CMK (cell line): ENCODE results near the gene KCNV2.

Experiments
- DNase-seq: peaks from one replicate; pipeline ENCODE4 v3.0.0-alpha.2; 2010; ENCODE audit warnings: low read depth

KCNV2 gene

DNA sequence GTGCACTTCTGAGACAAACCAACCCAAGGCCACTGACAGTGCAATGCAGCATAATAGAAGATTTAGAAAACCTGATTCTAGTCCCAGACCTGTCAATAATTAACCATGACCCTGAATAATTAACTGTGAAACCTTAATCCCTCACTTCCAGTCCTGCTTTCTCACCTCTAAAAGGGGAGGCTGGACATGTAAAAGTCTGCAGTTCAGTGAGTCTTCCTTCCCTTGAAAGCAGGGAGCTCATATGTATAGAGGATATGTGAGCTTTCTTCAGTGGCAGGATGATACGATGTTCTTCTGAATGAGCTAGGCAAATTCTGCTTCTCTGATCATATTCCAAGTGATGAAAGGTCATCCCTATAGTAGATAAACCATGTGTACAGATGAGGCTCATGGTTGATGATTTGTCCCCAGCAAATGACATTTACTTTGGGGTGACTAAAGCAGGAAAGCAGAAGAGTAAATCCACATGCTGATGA lies 2.9 kb downstream of the KCNV2 start:
- DNase-seq: no peak

DNA sequence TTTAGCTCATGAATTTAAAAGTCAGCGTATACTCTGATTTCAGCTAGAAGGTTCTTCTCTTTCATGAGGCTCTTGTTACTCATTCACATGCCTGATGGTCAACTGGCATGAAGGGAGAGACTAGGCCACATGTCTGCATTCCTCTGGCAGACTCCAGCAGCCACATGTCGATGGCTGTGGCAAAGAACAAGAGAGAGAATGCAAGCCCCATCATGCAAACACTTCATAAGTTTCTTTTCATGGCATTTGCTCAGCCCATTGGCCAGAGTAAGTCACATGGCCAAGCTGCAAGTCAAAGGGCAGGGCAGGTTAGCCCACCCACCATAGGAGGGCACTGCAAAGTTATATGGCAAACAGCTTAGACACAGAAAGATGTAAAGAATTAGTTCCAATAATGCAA lies 5.4 kb downstream of the KCNV2 start:
- no peak for DNase-seq

DNA sequence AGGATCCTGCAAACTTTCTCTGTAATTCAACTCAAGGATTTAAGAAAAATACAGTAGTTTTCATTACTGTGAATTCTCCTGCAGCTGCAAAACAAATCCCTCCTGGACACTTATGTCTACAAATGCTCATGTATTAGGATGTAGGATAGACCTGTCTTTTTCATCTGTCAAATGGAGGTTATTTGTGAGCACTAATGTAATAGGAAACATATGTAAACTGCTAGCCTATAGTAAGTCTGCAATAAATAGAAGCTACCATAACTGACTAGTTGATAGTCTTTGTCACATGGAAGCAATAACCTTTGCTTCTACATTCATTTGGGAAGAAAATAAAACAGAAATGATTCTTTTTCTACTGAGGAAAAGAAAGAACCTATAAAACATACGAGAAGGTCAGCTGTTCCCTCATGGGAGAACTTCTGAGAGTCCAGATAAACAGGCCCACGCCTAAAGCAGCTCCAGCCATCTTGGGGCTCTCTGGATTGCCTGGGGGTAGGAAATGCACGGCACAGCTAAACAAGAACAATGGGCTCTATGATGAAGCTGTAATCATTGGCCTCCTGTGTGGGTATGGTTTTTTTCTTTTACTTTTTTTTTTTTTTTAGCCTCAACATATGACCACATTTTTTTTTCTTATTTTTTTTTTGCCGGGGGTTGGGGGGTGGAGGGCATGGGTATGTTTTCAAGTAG lies 6.2 kb downstream of the KCNV2 start:
- no peak for DNase-seq

DNA sequence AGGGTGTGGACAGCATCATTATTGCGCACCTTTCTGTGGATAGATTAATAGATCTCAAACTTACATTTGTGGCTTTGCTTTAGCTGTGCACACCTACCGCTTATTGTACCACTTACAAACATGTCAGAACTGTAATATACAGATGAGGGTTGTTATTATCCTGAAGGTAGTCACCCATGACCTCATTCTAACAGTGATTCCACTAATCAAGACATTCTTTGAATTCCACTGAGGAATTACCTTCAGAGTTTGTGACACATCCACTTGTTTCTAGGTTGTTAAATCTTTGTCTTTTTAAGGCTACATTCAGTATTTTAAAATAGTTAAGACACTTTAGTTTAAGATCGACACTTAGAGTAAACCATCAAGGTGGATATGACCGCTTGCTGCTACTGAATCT lies 7.8 kb downstream of the KCNV2 start:
- no peak for DNase-seq

DNA sequence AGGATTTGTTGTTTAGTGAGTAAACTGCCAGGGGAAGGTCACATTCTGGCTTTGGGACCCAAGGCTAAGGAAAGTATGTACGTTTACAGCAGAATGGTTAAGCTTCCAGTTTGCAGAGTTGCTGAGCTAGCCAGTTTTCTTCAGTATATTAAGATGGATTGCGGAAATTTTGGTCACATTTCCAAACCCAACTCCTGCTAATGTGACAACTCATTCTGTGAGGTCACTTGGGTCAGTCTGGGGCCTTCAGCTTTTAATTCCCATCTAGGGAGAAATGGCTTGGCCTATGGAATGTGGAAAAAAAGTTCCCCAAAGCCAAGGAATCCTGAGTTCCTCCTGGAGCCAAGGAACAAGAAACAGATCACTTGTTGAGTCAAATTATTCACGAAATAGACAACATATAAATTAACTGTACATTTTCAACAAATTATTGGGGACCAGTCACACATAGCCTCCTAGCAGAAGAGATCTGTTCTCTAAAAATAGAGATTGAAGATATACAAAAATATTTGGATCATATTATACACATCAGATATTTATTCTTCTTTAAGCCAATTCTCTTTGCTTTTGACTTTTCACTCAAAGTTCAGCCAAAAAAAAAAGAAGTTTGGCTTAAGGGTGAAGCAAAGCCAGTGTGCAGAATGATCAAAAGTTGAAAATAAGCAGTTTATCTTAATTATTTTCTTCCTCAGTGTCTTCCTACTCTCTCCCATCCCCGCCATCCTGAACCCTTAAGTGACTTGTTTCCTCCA lies 8.8 kb downstream of the KCNV2 start:
- no peak for DNase-seq

DNA sequence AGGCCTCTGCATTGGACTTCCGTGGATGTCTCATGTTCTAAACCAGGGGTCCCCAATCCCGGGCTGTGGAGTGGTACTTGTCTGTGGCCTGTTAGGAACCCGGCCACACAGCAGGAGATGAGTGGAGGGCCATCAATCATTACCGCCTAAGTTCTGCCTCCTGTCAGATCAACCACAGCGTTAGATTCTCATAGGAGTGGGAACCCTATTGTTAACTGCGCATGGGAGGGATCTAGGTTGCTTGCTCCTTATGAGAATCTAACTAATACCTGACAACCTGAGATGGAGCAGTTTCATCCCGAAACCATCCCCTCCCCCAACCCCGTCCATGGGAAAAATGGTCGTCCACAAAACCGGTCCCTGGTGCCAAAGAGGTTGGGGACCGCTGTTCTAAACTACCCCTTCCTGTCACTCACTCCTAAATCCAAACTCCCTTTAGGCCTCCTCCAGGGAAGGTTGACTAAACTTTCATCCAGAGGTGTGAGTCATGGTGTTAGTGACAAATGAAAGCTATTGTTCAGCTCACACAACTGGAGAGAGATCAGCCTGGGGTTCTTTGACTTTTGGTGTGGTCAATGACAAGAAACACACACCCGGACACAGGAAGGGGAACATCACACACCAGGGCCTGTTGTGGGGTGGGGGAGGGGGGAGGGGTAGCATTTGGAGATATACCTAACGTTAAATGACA lies 9.5 kb downstream of the KCNV2 start:
- no peak for DNase-seq

DNA sequence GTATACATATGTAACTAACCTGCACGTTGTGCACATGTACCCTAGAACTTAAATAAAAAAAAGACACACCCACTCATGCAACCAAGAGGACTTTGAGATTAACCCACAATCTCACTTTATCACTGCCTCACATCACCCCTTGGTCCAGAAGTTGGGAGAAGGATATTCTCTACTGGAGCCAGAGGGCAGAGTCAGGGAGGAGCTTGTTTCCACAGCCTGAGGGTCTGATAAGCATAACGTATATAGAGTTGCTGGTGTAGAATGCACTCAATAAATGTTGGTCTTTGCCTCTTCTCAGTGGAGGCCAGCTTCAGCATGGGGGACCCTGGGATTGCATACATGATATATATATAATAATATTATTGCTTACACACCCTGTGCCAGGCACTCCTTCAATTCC lies 10.1 kb downstream of the KCNV2 start:
- no peak for DNase-seq

DNA sequence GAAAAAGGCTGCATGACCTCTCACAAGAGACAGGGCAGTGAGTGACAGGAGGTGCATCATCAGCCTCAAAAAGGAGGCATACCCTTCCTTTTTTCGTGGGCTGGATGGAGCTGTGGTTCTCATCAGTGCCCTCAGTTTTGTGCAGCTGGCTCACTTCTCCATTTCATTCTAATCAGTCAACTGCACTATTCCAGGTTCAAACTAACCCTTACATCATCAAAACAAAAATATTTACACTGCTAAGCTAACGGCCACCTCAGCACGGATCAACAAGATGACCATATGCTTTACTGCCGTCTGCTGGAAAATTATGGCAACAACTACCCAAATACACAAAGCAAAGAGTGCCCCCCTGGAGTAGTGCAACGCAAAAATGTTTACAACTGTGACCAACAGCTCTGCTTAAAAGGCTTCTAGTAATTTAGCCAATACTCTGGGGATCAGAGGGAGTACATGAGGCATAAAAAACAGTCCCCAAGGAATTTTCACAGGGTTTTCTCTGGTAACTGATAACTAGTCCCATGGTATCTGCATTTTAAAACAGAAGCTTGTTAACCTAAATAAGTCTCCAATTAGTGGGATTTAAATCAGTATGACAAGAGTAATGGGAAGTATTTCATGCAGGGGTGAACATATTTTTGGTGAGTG lies 10.8 kb downstream of the KCNV2 start:
- DNase-seq: peak; percentile 46

DNA sequence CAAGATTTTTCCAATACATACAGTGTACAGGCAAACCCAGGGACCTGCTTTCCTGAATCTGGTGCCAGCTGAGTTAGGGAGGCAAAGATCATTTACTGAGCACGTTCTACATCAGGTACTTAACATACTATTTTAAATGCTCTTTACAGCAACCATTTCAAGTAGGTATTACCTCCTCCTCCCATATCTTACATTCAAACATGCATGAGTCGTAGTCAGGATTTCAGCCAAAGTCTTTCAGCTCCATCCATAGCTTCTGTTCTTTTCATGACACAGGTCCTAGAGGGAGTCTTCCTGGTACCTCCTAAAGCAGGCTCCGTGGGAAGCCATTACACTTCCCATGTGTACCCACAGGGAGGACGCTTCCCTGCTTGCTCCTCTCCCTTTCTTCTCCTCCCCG lies 11.7 kb downstream of the KCNV2 start:
- DNase-seq: no peak

DNA sequence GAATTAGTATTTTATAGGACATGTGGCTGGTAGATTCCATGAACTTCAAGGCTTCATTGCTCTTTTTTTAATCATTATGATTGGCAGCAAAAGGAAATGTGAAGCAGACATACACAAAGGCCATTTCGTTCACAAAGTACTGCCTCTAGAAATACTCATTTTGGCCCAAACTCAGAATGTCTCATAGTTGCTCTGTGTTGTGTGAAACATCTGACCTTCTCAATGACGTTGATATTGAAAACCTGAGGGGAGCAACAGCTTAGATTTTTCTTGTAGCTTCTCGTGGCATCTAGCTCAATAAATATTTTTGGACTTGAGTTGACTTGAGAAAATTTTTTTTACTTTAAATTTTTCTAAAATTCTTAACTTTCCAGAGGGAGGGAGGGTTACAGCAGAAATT lies 12.4 kb downstream of the KCNV2 start:
- DNase-seq: no peak

DNA sequence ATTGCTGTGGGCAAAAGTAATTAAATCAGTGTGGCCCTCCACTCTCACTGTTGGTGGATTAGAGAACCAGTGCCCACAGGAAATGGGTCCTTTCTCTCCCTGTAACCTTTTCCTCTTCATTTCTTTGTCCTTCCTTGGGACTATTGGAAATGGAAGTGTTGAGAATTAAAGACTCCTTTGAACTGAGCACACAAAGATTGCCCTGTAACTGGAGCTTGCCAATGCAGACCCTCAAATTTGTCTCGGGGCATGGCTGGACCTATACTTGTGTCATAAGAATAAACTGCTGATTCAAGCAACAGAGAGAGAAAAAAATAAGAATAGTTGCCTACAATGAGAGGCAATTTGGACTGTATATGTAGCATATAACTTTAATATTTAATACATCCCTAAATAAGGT lies 13.7 kb downstream of the KCNV2 start:
- no peak for DNase-seq

DNA sequence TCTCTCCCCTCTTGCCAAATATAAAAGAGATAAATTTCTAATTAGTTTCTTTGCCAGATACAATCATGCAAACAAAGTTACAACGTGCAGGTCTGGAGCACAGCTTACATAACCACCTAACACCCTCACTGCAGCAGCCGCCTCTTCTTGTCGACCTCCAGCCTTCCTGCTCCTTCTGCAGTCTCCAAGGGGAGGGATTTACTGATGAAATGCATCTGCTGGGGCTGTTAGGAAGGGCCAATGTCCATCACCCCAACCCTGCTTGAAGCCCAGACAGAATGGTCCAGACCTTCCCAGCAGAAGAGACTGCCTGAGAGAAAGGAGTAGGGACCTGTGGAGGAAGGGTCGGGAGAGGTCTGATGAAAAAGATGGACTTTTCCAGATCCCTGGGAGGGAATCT lies 15.2 kb downstream of the KCNV2 start:
- no peak for DNase-seq

DNA sequence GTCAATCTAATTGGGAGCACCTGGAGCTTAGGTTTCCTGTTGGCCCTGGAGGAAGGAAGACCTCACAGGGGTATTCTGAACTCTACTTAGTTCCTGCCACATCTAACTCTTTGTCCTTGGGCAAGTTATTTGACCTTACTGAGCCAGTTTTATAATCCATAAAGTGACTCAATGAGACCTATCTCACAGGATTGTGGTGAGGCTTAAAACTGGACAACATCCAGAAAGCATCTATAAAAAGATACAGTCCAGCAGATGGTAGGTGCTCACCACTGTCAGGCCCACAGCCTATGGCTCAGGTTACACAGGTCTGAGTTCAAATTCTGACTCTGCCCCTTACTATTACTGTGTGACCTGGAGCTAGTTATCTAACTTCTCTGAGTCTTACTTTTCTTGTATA lies 23.3 kb downstream of the KCNV2 start:
- no peak for DNase-seq

DNA sequence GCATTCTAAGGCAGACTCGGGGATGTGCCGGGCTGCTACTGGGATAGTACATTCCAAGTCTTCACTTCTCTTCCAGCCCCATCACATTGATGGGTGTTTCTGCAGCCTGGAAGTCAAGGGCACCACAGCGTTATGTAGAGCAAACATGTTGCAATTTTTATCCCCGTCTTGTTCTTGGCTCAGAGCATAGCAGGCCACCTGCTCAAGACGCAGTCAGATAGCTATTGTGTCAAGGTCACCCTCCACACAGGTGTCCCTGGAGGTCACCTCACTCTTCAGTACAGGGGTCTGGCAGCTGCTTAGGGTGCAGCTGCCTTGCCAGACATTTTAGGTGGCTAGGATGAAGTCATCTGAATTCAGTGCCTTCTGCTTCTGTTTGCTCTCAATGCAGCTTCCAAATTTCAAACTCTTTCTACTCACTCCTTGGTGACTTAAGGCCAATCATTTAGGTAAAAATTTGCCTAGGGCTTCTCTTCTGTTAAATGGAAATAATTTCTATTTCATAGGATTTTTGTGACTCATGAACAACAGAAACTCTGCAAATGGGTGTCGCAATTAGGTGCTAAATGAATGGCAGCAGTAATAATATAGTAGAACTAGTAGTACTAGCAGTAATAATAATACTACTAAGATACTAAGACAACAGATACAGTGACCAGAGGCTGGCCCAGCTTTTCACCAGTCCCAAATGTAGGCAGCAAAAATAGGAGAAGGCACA lies 24.3 kb downstream of the KCNV2 start:
- DNase-seq: no peak

DNA sequence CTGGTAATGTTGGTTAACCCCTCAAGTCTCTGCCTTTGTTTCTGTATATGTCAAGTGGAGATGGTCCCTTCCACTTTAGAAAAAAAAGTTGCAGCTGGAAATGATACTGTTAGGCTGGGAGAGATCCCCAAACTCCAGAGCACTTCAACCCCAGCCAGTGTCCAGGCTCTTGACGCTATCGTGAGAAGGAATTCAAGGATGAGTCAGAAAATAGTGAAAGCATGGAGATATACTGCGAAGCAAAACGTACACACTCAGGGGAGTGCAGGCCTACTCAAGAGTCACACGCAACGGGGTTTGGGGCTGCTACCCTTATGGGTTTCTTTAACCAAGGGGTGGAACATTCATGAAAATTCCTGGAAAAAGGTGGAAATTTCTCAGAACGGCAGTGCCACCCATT lies 24.9 kb downstream of the KCNV2 start:
- no peak for DNase-seq

DNA sequence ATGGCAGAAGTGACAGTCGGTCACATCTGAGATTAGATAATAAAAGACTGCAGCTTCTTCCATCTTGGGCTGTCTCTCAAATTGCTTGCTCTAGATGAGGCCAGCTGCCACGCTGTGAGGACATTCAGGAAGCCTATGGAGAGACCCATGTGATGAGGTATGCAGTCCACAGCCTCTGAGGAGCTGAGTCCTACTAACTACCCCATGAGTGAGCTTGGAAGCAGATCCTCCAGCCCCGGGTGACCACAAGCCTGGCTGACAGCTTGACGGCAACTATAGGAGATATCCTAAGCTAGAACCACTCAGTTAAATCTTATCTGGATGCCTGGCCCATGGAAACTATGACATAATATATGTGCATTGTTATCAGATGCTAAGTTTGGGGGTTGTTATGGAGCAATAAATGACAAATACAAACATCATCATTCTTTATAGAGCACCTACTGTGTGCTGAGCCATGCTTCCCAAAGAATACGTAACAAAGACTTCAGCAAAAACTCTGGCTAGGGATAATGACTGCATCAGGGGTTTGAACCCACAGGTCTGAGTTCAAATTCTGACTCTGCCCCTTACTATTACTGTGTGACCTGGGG lies 26.7 kb downstream of the KCNV2 start:
- no peak for DNase-seq

DNA sequence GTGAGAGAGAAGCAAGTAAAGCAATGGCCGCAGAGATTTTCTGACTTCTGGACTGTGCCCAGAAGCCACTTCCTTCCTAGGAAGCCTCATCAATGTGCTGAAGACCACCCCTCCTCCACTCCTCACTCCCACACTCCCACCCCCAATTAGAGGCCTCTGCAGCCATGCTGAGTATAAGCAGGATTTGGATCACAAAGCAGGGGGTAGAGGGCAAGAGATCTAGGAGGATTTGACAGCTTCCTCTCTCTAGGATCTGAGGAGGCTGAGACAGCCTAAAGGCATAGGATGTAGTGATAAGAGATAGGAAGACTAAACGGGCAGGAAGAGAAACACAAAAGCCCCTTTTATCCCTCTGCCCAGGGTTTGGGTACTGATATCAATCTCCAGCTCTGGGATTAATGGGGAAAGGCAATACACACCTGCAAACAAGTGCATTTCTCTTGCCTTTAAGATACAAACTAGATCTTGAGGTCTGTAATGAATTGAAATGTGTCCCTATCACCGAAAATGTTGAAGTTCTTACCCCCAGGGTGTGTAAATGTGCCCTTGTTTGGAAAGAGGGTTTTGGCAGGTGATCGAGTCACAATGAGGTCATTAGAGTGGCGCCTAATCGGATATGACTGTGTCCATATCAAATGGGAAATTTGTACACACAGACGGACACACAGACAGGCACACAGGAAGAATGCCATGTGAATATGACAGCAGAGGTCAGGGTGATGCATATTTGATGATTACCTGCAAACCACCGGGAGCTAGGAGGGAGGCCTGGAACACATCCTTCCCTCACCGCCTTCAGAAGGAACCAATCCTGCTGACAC lies 28.5 kb downstream of the KCNV2 start:
- no peak for DNase-seq

DNA sequence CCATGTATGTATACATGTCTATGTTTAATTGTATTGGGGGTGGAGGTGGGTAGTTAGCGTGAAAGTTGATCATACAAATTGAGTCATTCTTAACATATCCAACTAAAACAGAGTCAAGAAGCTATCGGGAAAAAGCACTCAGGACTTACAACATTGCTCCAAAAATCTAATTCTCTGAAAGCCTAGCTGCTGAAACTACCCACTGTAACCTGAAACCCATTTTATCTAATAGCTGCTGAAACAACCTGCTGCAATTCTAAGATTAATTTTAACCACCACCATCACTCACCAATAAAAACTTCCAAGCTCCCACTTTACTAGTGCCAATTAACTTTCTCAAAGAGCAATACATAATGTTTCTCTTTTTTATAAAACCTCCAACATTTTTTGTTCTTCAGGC lies 32.2 kb downstream of the KCNV2 start:
- no peak for DNase-seq

DNA sequence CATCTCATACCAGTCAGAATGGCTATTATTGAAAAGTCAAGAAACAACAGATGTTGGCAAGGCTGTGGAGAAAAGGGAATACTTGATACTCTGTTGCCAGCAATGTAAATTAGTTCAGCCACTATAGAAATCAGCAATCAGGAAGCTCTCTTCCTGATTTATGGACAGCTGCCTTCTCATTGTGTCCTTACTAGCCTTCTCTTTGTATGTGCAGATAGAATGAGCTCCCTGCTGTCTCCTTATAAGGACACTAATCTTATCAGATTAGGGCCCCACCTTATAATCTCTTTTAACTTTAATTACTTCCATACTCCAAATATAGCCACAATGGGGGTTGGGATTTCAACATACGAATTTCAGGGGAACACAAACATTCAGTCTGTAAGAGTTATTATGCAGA lies 38.0 kb downstream of the KCNV2 start:
- DNase-seq: no peak

DNA sequence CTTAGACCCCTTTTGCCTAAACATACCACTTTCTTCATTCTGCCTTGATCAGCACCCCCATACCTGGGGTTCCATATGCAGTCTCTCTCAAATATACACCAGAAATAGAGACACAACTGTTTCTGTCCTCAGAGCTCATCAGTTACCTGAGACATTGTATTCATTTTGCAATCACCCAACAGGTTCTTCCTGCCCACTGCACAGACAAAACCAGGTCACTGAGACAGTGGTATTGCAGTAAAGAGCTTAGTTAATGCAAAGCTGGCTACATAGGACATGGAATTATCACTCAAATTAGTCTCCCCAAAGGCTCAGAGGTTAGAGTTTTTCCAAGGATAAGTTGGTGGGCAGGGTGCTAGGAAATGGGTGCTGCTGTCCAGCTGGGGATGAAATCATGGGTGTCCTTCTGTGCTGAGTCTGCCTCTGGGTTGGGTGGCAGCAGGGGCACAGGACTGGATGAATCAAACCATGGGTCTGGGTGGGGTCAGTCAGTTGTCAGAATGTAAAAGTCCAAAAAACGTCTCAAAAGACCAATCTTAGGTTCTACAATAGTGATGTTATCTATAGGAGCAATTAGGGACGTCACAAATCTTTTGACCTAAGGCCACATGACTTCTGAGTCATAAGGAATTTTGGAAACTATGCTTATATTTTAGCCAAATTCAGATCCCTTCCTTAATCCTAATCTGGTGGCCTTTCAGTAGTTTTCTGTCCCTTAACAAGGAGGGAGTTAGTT lies 41.0 kb downstream of the KCNV2 start:
- no peak for DNase-seq
